LNCaP clone FGC (cell line): Measurements from ENCODE around the gene TMEM62.

ENCODE experiments used
- DNase-seq: peaks from one replicate; pipeline ENCODE4 v3.0.0-alpha.2; 2011; ENCODE audit warnings: low read depth
- H3K4me3 ChIP-seq: 2 replicates; pipeline ENCODE4 v1.5.1; 2011; ENCODE audit warnings: mild to moderate bottlenecking, low read depth, low read length, control low read depth
- CTCF ChIP-seq: IDR thresholded peaks from 2 replicates; pipeline ENCODE4 v1.5.1; 2012; ENCODE audit warnings: mild to moderate bottlenecking; ENCODE audit not compliant: control insufficient read depth, insufficient read depth; ENCODE audit errors: extremely low read depth

The TMEM62 gene

GRCh38 chr15:43232289-43232874, 99.0 kb downstream of the TMEM62 start:
- H3K4me3 ChIP-seq: no peak overlapping the region
- TF ChIP-seq CTCF: no peak
- no peak for DNase-seq
